ENCODE data around the gene U2AF2. TPM values are rescaled to one million over a fixed set of nuclear protein-coding genes. Genes with fewer than 3 reads are reported as not detected.

The U2AF2 gene
- total and polyA plus RNA-seq, 2 experiments from 2014 or later, result 16.1 to 99.6 TPM

GRCh38 chr19:55723491-55723890 lies 68.7 kb downstream of the U2AF2 start:
- no peak for TF ChIP-seq CTCF (IDR thresholded peaks at IDR 0.05; ENCODE audit: poor library complexity)
- TF ChIP-seq EZH2phosphoT487 (IDR thresholded peaks at IDR 0.05; ENCODE audit: low read depth, severe bottlenecking, unreplicated experiment), result no peak
- no peak for TF ChIP-seq EZH2 (IDR thresholded peaks at IDR 0.05; ENCODE audit: borderline replicate concordance)
- Histone ChIP-seq H3K27me3 (no peaks in the 10 kb centered on the region), H3K4me3 (no peak overlapping the region), H3K4me1 (ENCODE audit: insufficient read depth) (no peaks in the 10 kb centered on the region), H3K36me3 (replicated peaks; ENCODE audit: insufficient read depth, low read depth) (no peaks in the 10 kb centered on the region), H3K27ac (no peak overlapping the region), H3K79me2 (no peaks in the 10 kb centered on the region), H2AFZ (no peak overlapping the region), H4K20me1 (ENCODE audit: insufficient read depth, poor library complexity, severe bottlenecking) (no peaks in the 10 kb centered on the region), H3K9me2 (replicated peaks; ENCODE audit: insufficient read depth) (no peaks in the 10 kb centered on the region), H3K4me2 (no peak overlapping the region), H3K9me3 (ENCODE audit: low read depth) (no peaks in the 10 kb centered on the region)
- 69% methylated on average over 8 of the region's 8 CpGs for WGBS (ENCODE audit: low lambda C conversion rate, missing lambda C conversion rate)
- no peak for DNase-seq (ENCODE audit: low spot score)

Small RNAs within 50 kb of the gene (small RNA-seq; reads per million reads assigned to genes)
- gene AC010525.2, result not detected

Other genes with a start within 250 kb of the U2AF2 start
- gene UBE2S, start 247.2 kb upstream of the U2AF2 start, total RNA-seq, result 18.5 and 20.4 TPM in 2 replicates
- 105 and 116 TPM in 2 replicates for gene UBE2S, start 247.2 kb upstream of the U2AF2 start, polyA plus RNA-seq
- gene SHISA7, start 211.7 kb upstream of the U2AF2 start, total RNA-seq, result not detected in 2 replicates
- not detected in 2 replicates for gene SHISA7, start 211.7 kb upstream of the U2AF2 start, polyA plus RNA-seq
- gene ISOC2, start 193.4 kb upstream of the U2AF2 start, total RNA-seq, result 79.3 and 90.4 TPM in 2 replicates
- 64.2 and 72.2 TPM in 2 replicates for gene ISOC2, start 193.4 kb upstream of the U2AF2 start, polyA plus RNA-seq
- gene C19orf85, start 190.3 kb upstream of the U2AF2 start, total RNA-seq, result not detected in 2 replicates
- not detected in 2 replicates for gene C19orf85, start 190.3 kb upstream of the U2AF2 start, polyA plus RNA-seq
- gene ZNF628, start 178.4 kb upstream of the U2AF2 start, total RNA-seq, result 2.2 and 4.7 TPM in 2 replicates
- 1.0 and 1.2 TPM in 2 replicates for gene ZNF628, start 178.4 kb upstream of the U2AF2 start, polyA plus RNA-seq
- gene NAT14, start 169.8 kb upstream of the U2AF2 start, total RNA-seq, result 14.0 and 22.3 TPM in 2 replicates
- gene NAT14, start 169.8 kb upstream of the U2AF2 start, polyA plus RNA-seq, result 40.3 and 43.6 TPM in 2 replicates
- 0.04 and 0.80 TPM in 2 replicates for gene SSC5D, start 166.6 kb upstream of the U2AF2 start, total RNA-seq
- 3.2 and 5.1 TPM in 2 replicates for gene SSC5D, start 166.6 kb upstream of the U2AF2 start, polyA plus RNA-seq
- 0.28 and 0.30 TPM in 2 replicates for gene SBK2, start 117.9 kb upstream of the U2AF2 start, total RNA-seq
- 0.33 and 0.51 TPM in 2 replicates for gene SBK2, start 117.9 kb upstream of the U2AF2 start, polyA plus RNA-seq
- gene SBK3, start 109.5 kb upstream of the U2AF2 start, total RNA-seq, result 0.57 TPM in 1 of 2 replicates, not detected in the other
- 0.92 TPM in 1 of 2 replicates, not detected in the other for gene SBK3, start 109.5 kb upstream of the U2AF2 start, polyA plus RNA-seq
- gene ZNF579, start 74.2 kb upstream of the U2AF2 start, total RNA-seq, result 4.1 and 5.1 TPM in 2 replicates
- 14.8 and 21.7 TPM in 2 replicates for gene ZNF579, start 74.2 kb upstream of the U2AF2 start, polyA plus RNA-seq
- gene FIZ1, start 55.5 kb upstream of the U2AF2 start, total RNA-seq, result 3.8 and 5.6 TPM in 2 replicates
- gene FIZ1, start 55.5 kb upstream of the U2AF2 start, polyA plus RNA-seq, result 14.0 and 16.4 TPM in 2 replicates
- 8.4 and 12.4 TPM in 2 replicates for gene ZNF524, start 54.7 kb upstream of the U2AF2 start, total RNA-seq
- 18.5 and 19.5 TPM in 2 replicates for gene ZNF524, start 54.7 kb upstream of the U2AF2 start, polyA plus RNA-seq
- gene ZNF865, start 49.4 kb upstream of the U2AF2 start, total RNA-seq, result 3.0 and 3.1 TPM in 2 replicates
- gene ZNF865, start 49.4 kb upstream of the U2AF2 start, polyA plus RNA-seq, result 1.7 and 2.2 TPM in 2 replicates
- gene ZNF784, start 30.5 kb upstream of the U2AF2 start, total RNA-seq, result 6.7 and 7.2 TPM in 2 replicates
- gene ZNF784, start 30.5 kb upstream of the U2AF2 start, polyA plus RNA-seq, result 5.5 and 10.0 TPM in 2 replicates
- 6.1 and 10.1 TPM in 2 replicates for gene ZNF580, start 14.0 kb upstream of the U2AF2 start, total RNA-seq
- 53.8 and 71.5 TPM in 2 replicates for gene ZNF580, start 14.0 kb upstream of the U2AF2 start, polyA plus RNA-seq
- 12.2 and 17.3 TPM in 2 replicates for gene ZNF581, start 11.4 kb upstream of the U2AF2 start, total RNA-seq
- 14.2 and 22.5 TPM in 2 replicates for gene ZNF581, start 11.4 kb upstream of the U2AF2 start, polyA plus RNA-seq
- gene CCDC106, start 6.8 kb upstream of the U2AF2 start, total RNA-seq, result 13.0 and 18.3 TPM in 2 replicates
- gene CCDC106, start 6.8 kb upstream of the U2AF2 start, polyA plus RNA-seq, result 30.5 and 31.7 TPM in 2 replicates
- gene EPN1, start 20.2 kb downstream of the U2AF2 start, total RNA-seq, result 40.2 and 74.8 TPM in 2 replicates
- gene EPN1, start 20.2 kb downstream of the U2AF2 start, polyA plus RNA-seq, result 154 and 165 TPM in 2 replicates
- gene NLRP9, start 83.4 kb downstream of the U2AF2 start, total RNA-seq, result not detected in 2 replicates
- gene NLRP9, start 83.4 kb downstream of the U2AF2 start, polyA plus RNA-seq, result not detected in 2 replicates
- gene RFPL4A, start 104.1 kb downstream of the U2AF2 start, total RNA-seq, result not detected in 2 replicates
- gene RFPL4A, start 104.1 kb downstream of the U2AF2 start, polyA plus RNA-seq, result not detected in 2 replicates
- not detected in 2 replicates for gene RFPL4AL1, start 114.1 kb downstream of the U2AF2 start, total RNA-seq
- gene RFPL4AL1, start 114.1 kb downstream of the U2AF2 start, polyA plus RNA-seq, result not detected in 2 replicates
- not detected in 2 replicates for gene NLRP11, start 177.0 kb downstream of the U2AF2 start, total RNA-seq
- not detected in 2 replicates for gene NLRP11, start 177.0 kb downstream of the U2AF2 start, polyA plus RNA-seq
- gene NLRP4, start 181.5 kb downstream of the U2AF2 start, total RNA-seq, result not detected in 2 replicates
- gene NLRP4, start 181.5 kb downstream of the U2AF2 start, polyA plus RNA-seq, result not detected in 2 replicates

Measured in hepatocyte (in vitro differentiated cells).